GM20000 (cell line): ENCODE results near the gene PRKAR2B.

Experiments
- DNase-seq: peaks from one replicate; pipeline ENCODE4 v3.0.0; 2012; ENCODE audit warnings: low spot score
- TF ChIP-seq, protein P1 (sequence below): IDR thresholded peaks from 2 replicates; pipeline ENCODE4 v1.5.1; 2012; ENCODE audit warnings: mild to moderate bottlenecking, control low read depth; ENCODE audit errors: extremely low read depth, missing control alignments

The PRKAR2B gene

DNA sequence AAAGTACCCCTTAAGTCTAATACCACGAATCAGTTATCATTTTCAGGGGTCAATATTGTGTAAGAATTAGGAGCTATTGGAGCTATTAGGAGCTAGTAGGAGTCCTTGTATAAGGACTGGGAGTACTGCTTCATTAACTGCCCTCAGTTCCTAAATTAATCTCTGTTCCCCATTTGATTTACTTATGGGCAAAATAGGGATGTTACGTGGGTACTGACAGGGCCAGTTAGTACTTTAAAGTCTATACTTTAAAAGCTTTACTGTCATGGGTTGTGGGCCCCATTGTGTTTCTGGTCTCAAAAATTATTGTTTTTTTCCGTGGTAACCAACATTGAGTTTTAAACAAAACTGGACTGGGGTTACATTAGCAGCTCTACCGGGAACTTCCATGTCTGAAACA lies 60.3 kb downstream of the PRKAR2B start:
- DNase-seq: no peak
- TF ChIP-seq, protein P1, sequence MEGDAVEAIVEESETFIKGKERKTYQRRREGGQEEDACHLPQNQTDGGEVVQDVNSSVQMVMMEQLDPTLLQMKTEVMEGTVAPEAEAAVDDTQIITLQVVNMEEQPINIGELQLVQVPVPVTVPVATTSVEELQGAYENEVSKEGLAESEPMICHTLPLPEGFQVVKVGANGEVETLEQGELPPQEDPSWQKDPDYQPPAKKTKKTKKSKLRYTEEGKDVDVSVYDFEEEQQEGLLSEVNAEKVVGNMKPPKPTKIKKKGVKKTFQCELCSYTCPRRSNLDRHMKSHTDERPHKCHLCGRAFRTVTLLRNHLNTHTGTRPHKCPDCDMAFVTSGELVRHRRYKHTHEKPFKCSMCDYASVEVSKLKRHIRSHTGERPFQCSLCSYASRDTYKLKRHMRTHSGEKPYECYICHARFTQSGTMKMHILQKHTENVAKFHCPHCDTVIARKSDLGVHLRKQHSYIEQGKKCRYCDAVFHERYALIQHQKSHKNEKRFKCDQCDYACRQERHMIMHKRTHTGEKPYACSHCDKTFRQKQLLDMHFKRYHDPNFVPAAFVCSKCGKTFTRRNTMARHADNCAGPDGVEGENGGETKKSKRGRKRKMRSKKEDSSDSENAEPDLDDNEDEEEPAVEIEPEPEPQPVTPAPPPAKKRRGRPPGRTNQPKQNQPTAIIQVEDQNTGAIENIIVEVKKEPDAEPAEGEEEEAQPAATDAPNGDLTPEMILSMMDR: no peak

DNA sequence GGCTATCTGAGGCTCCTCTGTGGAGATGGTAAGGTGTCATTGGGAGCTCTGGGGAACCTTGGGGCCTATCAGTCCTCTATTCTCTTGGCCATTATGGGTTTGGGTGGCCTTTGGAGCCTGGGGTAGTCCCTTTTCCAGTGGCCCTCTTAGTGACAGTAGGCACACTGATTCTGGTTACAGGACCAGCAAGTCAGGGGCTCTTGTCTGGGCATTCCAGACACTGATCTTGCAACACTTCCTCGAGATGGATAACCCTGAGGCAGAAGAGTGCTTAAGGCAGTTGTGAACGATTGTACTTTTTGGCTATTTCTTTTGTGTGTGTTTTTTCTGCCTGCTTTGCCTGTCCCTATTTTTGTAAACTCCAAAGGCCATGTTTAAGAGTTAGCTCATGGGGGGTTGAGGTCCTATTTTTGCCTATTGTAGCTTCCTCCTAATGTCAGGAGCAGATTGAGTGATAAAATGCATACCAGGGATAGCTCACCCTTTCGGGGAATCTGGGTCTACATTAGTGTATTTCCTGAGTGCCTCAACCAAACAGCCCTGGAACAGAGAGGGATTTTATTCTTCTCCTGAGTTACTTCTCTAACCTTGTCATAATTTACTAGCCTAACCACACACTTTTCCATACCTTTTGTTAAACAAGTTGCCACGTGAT lies 61.2 kb downstream of the PRKAR2B start:
- no peak for DNase-seq
- TF ChIP-seq, protein P1: no peak

DNA sequence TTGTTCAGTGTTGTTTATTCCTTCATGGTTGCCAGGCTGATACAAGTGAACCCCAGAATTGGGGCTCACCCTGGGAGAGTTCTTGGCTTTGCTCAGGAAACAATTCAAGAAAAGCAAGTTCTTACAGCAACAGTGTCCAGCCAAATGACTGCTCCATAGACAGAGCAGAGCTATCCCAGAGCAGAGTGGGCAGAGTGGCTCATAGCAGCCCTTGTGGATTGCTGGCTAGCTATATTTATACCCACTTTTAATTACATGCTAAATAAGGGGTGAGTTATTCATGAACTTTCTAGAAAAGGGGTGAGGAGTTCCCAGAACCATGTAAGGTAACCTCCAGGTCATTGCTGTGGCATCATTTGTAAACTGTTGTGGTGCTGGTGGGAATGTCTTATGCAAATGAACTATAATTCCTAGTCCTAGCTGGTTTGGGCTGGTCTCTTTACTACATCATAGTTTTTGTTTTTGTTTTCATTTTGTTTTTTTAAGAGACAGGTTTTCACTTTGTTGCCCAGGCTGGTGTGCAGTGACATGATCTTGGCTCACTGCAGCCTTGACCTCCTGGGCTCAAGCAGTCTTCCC lies 64.4 kb downstream of the PRKAR2B start:
- TF ChIP-seq, protein P1: no peak
- DNase-seq: no peak

DNA sequence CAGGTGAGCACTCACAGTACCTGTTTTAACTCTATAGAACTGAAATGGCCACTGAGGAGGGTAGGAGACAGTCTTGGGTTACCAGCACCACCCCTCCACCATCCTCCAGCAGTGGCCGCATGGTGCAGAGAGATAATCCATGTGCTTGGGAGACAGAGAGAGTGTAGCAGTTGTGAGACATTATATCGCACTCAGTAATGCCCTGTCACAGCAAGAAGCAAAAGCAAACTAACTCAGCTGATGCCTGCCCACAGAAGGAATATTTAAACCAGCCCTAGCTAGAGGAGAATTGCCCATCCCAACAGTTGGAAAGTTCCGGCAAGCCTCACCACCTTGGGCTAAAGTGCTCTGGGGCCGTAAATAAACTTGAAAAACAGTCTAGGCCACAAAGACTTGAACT lies 65.5 kb downstream of the PRKAR2B start:
- TF ChIP-seq, protein P1: no peak
- DNase-seq: no peak

DNA sequence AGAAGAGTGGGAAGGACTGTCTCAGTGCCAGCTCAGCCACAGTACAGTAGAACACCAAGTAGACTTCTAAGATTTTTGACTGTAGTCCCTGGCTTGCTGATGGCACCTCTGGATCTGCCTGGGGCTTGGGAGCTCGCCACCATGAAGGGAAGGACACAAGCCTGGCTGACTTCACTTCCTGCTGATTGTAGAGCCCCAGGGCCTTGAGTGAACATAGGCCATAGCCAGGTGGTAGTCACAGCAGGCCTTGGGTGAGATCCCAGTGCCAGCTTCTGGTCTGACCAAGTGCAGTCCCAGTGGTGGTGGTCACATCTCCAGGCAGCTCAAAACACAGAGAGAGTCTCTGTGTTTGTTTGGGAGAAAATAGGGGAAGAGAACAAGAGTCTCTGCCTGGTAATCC lies 66.7 kb downstream of the PRKAR2B start:
- no peak for DNase-seq
- TF ChIP-seq, protein P1: no peak

DNA sequence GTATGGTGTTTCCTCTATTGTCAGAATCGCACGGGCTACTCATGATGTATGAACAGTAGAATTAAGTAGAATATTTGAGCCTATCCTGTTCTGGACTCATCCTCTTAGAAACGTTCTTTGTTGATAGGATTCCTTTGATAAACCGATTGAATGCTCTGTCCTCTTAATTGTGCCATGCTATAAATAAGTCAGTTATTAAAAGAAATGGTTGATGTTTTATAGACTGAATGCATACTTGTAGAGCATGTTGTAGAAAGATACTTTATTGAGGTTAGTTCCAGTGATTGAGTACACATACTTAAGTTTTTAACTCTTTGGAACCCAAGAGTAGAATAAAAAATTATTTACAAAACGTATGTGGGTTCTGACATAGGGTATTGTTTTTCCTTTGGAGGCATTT lies 69.4 kb downstream of the PRKAR2B start:
- DNase-seq: no peak
- TF ChIP-seq, protein P1: no peak

DNA sequence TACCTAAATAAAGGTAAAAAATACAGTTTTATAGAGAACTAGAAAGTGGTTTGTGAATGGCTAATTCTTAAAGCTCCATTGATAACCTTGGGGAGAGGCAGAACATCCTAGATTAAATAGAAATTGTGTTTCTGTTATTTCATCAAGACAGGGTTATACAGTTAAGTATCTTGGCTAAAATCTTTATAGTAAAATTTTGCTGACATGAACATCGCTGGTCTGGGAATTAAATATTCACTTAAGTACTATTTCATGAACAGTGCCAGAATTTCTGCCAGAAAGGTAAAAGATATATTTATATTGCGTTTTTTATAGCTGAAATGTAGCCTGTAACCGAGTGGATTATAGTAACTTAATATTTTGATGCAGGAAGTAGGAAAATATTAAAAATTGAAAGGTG lies 70.6 kb downstream of the PRKAR2B start:
- no peak for DNase-seq
- TF ChIP-seq, protein P1: no peak
